Esophagus muscularis mucosa (tissue), 4 donors: ENCODE data around the gene UBA52.

Experiments
- EP300 ChIP-seq: sonication (generic); formaldehyde crosslinking; IDR thresholded peaks from one replicate; pipeline ENCODE4 v1.6.1; 2017; ENCODE audit warnings: antibody characterized with exemption
- POLR2A ChIP-seq: fragments of 450-650 bp; IDR thresholded peaks from one replicate; pipeline ENCODE4 v1.6.1; 2017; ENCODE audit warnings: antibody characterized with exemption, moderate library complexity, mild to moderate bottlenecking, low read depth
- POLR2AphosphoS5 ChIP-seq, 2 donors: sonication (generic); formaldehyde crosslinking; IDR thresholded peaks; one replicate each; pipeline ENCODE4 v1.6.1; 2017; ENCODE audit warnings: antibody characterized with exemption in 2 of 2
- TF ChIP-seq, protein P1 (sequence below), 3 experiments: fragments of 200-600 bp in 2 of 3; fragments of 450-650 bp in 1 of 3; sonication (generic) in 2 of 3; IDR thresholded peaks; one replicate each; pipeline ENCODE4 v1.5.1; 2017 to 2019; ENCODE audit warnings: antibody characterized with exemption in 3 of 3, mild to moderate bottlenecking in 2 of 3, moderate library complexity in 1 of 3

DNA sequence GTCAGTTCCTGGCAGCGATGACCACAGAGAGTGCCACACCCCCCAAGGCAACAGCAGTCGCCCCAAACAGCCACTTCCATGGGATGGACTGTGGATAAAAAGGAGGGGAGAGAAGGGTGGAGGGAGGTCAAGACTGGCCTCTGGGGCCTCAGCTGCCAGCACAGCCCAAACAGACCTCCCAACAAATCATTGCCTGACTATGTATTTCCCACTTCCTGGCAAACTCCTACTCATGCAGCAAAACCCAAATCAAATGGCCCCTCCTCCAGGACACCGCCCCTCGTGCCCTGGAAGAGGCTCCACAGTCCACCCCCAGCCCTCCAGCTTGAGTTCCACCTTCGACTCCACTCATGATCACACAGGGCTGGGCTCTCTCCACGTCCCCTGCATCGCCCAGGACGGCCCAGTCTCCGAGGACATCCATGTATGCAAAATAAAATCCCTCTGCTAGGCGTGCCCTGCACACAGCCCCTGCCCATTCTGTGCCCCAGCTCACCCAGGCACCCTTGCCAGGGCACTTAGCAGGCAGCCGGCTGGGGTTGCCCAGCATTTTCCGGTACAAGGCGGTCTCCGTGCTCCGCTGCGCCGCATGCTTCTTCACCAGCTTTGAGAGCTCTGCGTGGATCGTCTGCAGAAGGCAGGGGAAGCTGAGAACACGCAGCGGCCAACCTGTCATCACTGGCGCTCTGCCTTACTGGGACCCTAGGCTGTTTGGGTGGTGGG, 39.3 kb upstream of the UBA52 start:
- TF ChIP-seq POLR2A (no peak), POLR2AphosphoS5 (IDR thresholded peaks at IDR 0.05) (no peak), EP300 (no peak)
- TF ChIP-seq, protein P1, sequence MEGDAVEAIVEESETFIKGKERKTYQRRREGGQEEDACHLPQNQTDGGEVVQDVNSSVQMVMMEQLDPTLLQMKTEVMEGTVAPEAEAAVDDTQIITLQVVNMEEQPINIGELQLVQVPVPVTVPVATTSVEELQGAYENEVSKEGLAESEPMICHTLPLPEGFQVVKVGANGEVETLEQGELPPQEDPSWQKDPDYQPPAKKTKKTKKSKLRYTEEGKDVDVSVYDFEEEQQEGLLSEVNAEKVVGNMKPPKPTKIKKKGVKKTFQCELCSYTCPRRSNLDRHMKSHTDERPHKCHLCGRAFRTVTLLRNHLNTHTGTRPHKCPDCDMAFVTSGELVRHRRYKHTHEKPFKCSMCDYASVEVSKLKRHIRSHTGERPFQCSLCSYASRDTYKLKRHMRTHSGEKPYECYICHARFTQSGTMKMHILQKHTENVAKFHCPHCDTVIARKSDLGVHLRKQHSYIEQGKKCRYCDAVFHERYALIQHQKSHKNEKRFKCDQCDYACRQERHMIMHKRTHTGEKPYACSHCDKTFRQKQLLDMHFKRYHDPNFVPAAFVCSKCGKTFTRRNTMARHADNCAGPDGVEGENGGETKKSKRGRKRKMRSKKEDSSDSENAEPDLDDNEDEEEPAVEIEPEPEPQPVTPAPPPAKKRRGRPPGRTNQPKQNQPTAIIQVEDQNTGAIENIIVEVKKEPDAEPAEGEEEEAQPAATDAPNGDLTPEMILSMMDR (IDR thresholded peaks at IDR 0.05), result no peak
